CD4-positive, alpha-beta memory T cell (primary cell): ENCODE measurements around the gene SAT2. TPM values are rescaled to one million over a fixed set of nuclear protein-coding genes. Genes with fewer than 3 reads are reported as not detected.

Experiments used
- CTCF ChIA-PET: fragments of 350-600 bp; sonication (Branson Sonifier 250); formaldehyde crosslinking; loops from one replicate; lab custom pipeline; 2021; ENCODE audit warnings: inconsistent platforms; ENCODE audit not compliant: partially characterized antibody; lab: Charles Lee
- POLR2A ChIA-PET: fragments of 350-600 bp; sonication (Branson Sonifier 250); formaldehyde crosslinking; loops from one replicate; lab custom pipeline; 2021; ENCODE audit not compliant: partially characterized antibody; lab: Charles Lee
- DNase-seq, 5 donors: peaks; one replicate each; pipeline versions ENCODE4 v3.0.0 to v3.0.0-alpha.2; 2020 to 2022; ENCODE audit warnings: mixed read lengths in 1 of 5
- H3K27ac ChIP-seq: one replicate; pipeline ENCODE4 v1.7.0; 2013; ENCODE audit warnings: low read depth, low read length
- H3K27me3 ChIP-seq: 2 replicates; pipeline ENCODE4 v1.7.0; 2013; ENCODE audit warnings: mild to moderate bottlenecking, low read length, moderate library complexity; ENCODE audit not compliant: insufficient read depth
- H3K36me3 ChIP-seq: 2 replicates; pipeline ENCODE4 v1.7.0; 2013; ENCODE audit warnings: mild to moderate bottlenecking, low read length, moderate library complexity; ENCODE audit not compliant: insufficient read depth
- H3K4me1 ChIP-seq: 2 replicates; pipeline ENCODE4 v1.7.0; 2013; ENCODE audit warnings: mild to moderate bottlenecking, low read length, moderate library complexity; ENCODE audit not compliant: insufficient read depth
- H3K4me3 ChIP-seq, 2 donors: one replicate each; pipeline ENCODE4 v1.7.0; 2013; ENCODE audit warnings: low read length in 2 of 2, mild to moderate bottlenecking in 1 of 2
- H3K9me3 ChIP-seq, 2 donors: one replicate each; pipeline ENCODE4 v1.7.0; 2013; ENCODE audit warnings: low read length in 2 of 2, control low read depth in 1 of 2; ENCODE audit not compliant: control insufficient read depth in 1 of 2
- H3K27ac Mint-ChIP-seq, 7 donors: one replicate each; pipeline ENCODE4 v1.8.0; 2020 to 2021; ENCODE audit warnings: mixed read lengths in 7 of 7, mild to moderate bottlenecking in 6 of 7, inconsistent platforms in 3 of 7, moderate library complexity in 3 of 7
- H3K27me3 Mint-ChIP-seq, 2 donors: one replicate each; pipeline ENCODE4 v1.8.0; 2020 to 2021; ENCODE audit warnings: mixed read lengths in 2 of 2
- H3K36me3 Mint-ChIP-seq, 2 donors: one replicate each; pipeline ENCODE4 v1.8.0; 2020 to 2021; ENCODE audit warnings: mixed read lengths in 2 of 2, inconsistent platforms in 1 of 2, mild to moderate bottlenecking in 1 of 2
- H3K4me1 Mint-ChIP-seq, 4 donors: one replicate each; pipeline ENCODE4 v1.8.0; 2020 to 2021; ENCODE audit warnings: mixed read lengths in 4 of 4, mild to moderate bottlenecking in 1 of 4
- H3K4me3 Mint-ChIP-seq, 8 donors: one replicate each; pipeline ENCODE4 v1.8.0; 2020 to 2021; ENCODE audit warnings: mixed read lengths in 8 of 8, mild to moderate bottlenecking in 7 of 8, moderate library complexity in 6 of 8, inconsistent platforms in 3 of 8
- H3K9me3 Mint-ChIP-seq, 8 donors: one replicate each; pipeline ENCODE4 v1.8.0; 2020 to 2021; ENCODE audit warnings: mixed read lengths in 8 of 8, mild to moderate bottlenecking in 5 of 8, inconsistent platforms in 3 of 8, moderate library complexity in 1 of 8
- intact Hi-C: fragments of 100-400 bp; cut with micrococcal nuclease; formaldehyde crosslinking; loops from one replicate; pipeline ENCODE4 v1.15.1; 2023
- polyA plus RNA-seq, 2 donors: library from polyadenylated mRNA; unstranded; fragments of 300-500 nt; fragmentation: Illumina TruSeq; gene quantifications; one replicate each; pipeline ENCODE4 v1.2.3, GENCODE V29; 2021
- total RNA-seq, 2 experiments: library from RNA; stranded (reverse); gene quantifications; one replicate each; pipeline ENCODE4 v1.2.3, GENCODE V29; 2021

The SAT2 gene
- total and polyA plus RNA-seq, 4 experiments from 2014 or later, result 27.0 to 76.9 (median 58.3) TPM

DNA sequence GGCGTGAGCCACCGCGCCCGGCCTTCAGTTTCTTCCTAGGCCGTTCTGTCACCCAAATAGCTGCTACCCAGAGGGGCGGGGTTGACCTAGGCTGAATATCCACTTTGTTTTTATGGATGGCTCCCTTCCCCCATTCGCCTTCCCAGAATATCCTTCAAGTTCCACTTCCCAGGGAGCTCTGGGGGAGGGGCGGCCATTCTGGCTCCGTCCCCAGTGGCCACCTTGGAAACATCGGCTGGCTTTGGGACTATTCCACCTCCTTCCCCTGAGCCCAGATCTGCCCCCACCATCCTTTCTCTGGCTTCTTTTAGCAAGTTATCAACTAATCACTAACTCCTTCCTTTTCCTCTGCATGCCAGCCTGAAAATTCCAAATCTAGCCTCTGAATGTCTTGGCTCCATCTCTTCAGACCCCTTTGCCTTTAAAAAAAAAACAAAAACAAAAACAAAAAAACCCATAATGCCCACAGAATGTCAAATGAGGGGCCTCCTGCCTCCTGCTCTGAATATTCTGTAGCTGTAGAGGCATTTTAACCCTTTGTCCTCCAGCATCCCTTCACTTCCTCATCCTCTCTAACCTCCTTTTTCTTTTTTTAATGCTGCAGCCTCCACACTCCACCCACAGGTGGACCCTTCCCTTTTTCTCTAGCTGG, 29.5 kb upstream of the SAT2 start:
- intact Hi-C loops, result no loop called here
- H3K9me3 ChIP-seq, result no peaks in the 10 kb centered on the region
- no peak overlapping the region for H3K4me3 ChIP-seq
- no peak overlapping the region for H3K27ac ChIP-seq
- H3K27me3 ChIP-seq, result no peaks in the 10 kb centered on the region
- H3K36me3 Mint-ChIP-seq, result no peaks in the 10 kb centered on the region
- CTCF ChIA-PET, result no interaction called here
- no peaks in the 10 kb centered on the region for H3K9me3 Mint-ChIP-seq
- no peak overlapping the region for H3K4me3 Mint-ChIP-seq
- DNase-seq, result no peak
- no peaks in the 10 kb centered on the region for H3K36me3 ChIP-seq
- H3K4me1 Mint-ChIP-seq, result peaks cover 0 to 2% (median 0%) of the 10 kb centered on the region in 4 donors
- H3K4me1 ChIP-seq, result no peaks in the 10 kb centered on the region
- POLR2A ChIA-PET, result no interaction called here
- peaks cover 0 to 6% of the 10 kb centered on the region in 2 donors for H3K27me3 Mint-ChIP-seq
- peak overlapping the region in 1 of 7 donors; percentile 38 for H3K27ac Mint-ChIP-seq

DNA sequence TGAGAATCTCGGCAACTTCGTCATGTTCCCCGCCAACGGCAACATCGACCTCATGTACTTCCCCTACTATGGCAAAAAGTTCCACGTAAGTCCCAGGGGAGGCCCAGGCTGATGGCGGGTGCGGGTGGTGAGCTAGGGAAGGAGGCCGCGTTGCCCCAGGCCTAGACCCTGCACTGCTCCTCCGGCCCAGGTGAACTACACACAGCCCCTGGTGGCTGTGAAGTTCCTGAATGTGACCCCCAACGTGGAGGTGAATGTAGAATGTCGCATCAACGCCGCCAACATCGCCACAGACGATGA, 27.9 kb upstream of the SAT2 start:
- H3K36me3 ChIP-seq, result no peaks in the 10 kb centered on the region
- ChIA-PET CTCF (no interaction called here), POLR2A (no interaction called here)
- Mint-ChIP-seq H3K9me3 (peaks cover 0 to 1% (median 0%) of the 10 kb centered on the region in 8 donors), H3K4me1 (peaks cover 2 to 8% (median 7%) of the 10 kb centered on the region in 4 donors), H3K4me3 (no peak overlapping the region), H3K27me3 (peaks cover 5 to 14% of the 10 kb centered on the region in 2 donors), H3K36me3 (no peaks in the 10 kb centered on the region), H3K27ac (no peak overlapping the region)
- peaks cover 6% of the 10 kb centered on the region for H3K27me3 ChIP-seq
- H3K4me3 ChIP-seq, result no peak overlapping the region
- H3K9me3 ChIP-seq, result no peaks in the 10 kb centered on the region
- H3K27ac ChIP-seq, result no peak overlapping the region
- peaks cover 12% of the 10 kb centered on the region for H3K4me1 ChIP-seq
- intact Hi-C loops, result no loop called here
- DNase-seq, result no peak

GRCh38 chr17:7654832-7655540, 27.4 kb upstream of the SAT2 start:
- peaks cover 0 to 4% (median 0%) of the 10 kb centered on the region in 8 donors for H3K9me3 Mint-ChIP-seq
- H3K27me3 Mint-ChIP-seq, result peaks cover 9 to 18% of the 10 kb centered on the region in 2 donors
- H3K27ac ChIP-seq, result no peak overlapping the region
- no peaks in the 10 kb centered on the region for H3K9me3 ChIP-seq
- peaks cover 11% of the 10 kb centered on the region for H3K27me3 ChIP-seq
- CTCF ChIA-PET, result interaction anchor here (1.2 kb wide), 1 partner anchor 23 kb away, joined by 4 read pairs; no protein-coding TSS in a partner anchor
- H3K4me3 ChIP-seq, result no peak overlapping the region
- H3K4me3 Mint-ChIP-seq, result peak overlapping the region in 1 of 8 donors; percentile 16
- POLR2A ChIA-PET, result no interaction called here
- H3K4me1 Mint-ChIP-seq, result peaks cover 7 to 13% (median 11%) of the 10 kb centered on the region in 4 donors
- no peak overlapping the region for H3K27ac Mint-ChIP-seq
- intact Hi-C loops, result no loop called here
- no peak for DNase-seq
- H3K4me1 ChIP-seq, result peaks cover 17% of the 10 kb centered on the region
- H3K36me3 Mint-ChIP-seq, result no peaks in the 10 kb centered on the region
- H3K36me3 ChIP-seq, result no peaks in the 10 kb centered on the region

DNA sequence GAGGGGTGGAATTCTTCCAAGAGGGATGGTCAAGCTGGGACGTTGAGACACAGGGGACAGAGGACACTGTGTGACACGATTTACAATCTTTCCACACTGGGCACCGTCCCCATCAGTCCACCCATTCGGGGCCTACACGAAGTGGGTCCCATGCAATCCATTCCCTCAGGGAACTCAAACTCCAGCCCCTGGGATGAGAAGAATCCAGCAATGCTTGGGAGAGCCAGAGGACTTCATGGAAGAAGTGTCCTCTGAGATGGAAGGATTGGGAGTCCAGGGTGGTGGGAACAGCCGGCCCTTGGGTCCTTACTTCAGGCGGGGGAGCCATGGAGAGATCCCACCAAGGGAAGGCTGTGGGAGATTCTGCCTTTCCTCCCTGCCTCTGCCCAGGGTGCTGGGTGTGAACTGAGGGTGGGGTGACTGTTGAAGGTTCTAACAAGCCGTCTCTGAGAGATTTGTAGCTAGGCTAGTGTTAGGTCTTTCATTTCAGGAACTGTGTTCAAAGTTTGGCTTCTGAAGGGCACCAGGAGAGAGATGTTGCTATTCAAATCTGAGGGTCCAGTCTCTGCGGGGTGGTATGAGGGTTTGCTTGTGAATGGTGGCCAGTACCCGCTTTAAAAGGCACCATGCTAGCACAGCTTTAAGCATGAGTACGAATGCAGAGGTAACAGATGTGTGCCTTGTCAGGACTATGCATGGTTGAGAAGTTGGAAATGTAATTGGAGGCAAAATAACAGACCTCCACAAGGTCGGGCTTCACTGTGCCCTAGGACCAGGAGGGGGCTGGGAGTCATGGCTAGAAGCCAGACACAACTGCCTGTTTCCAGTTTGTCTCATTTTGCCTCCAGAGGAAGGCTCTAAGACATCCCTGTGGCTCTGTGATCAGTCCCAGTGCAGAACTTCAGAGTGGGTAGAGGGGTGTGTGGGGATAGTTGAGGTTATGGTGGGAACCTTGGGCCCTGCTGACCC, 25.1 kb upstream of the SAT2 start:
- Mint-ChIP-seq H3K4me1 (peaks cover 10 to 16% (median 13%) of the 10 kb centered on the region in 4 donors), H3K4me3 (peak overlapping the region in 7 of 8 donors; percentile 33 to 73 (median 63)), H3K27me3 (peaks cover 12 to 25% of the 10 kb centered on the region in 2 donors), H3K27ac (peak overlapping the region in 1 of 7 donors; percentile 3), H3K9me3 (peaks cover 0 to 4% (median 0%) of the 10 kb centered on the region in 8 donors), H3K36me3 (no peaks in the 10 kb centered on the region)
- peaks cover 20% of the 10 kb centered on the region for H3K4me1 ChIP-seq
- CTCF ChIA-PET, result interaction anchor here (2.5 kb wide), 1 partner anchor 39 kb away, joined by 6 read pairs; the partner anchor contains the start of gene FXR2
- H3K27me3 ChIP-seq, result peaks cover 13% of the 10 kb centered on the region
- no peaks in the 10 kb centered on the region for H3K36me3 ChIP-seq
- no peak overlapping the region for H3K4me3 ChIP-seq
- intact Hi-C loops, result no loop called here
- no peak overlapping the region for H3K27ac ChIP-seq
- DNase-seq, result no peak
- POLR2A ChIA-PET, result interaction anchor here (2.6 kb wide), 1 partner anchor 34 kb away, joined by 55 read pairs; the partner anchor contains the start of genes TP53 and WRAP53
- H3K9me3 ChIP-seq, result no peaks in the 10 kb centered on the region

DNA sequence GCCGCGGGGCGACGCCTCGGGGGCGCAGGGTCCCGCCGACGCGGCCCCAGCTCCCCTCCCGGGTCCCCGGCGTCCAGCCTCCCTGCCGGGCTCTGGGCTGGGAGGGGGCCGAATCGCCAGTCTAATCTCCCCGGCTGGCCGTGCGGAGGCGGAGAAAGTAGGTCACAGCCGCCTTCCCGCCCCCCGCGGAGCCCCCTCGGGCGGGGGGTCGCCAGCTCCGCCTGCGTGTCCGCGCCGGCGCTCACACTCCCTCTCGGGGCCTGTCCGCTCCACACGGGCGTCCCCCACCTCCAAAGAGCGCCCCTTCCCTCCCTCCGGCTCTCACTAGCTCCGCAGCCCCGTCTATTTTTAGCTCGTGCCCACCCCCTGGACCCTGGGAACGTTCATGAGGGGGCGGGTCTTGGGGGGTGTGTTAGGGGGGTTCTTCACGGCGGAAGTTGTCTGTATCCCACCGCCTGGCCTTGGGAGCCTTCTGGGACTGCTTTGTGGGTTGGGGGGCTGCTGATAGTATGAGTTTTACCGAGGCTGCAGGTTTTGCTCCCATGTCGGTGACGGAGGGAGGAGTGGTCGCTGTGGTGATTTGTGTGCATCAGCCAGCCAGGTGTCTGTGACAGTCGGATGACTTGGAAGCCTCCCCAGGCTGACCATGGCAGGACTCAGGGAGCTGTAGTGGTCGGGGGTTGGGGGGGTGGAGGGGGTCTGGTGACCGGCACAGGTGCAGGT, 24.2 kb upstream of the SAT2 start:
- Mint-ChIP-seq H3K27me3 (peaks cover 12 to 25% of the 10 kb centered on the region in 2 donors), H3K4me3 (peak overlapping the region in 7 of 8 donors; percentile 42 to 73 (median 63)), H3K27ac (no peak overlapping the region), H3K36me3 (no peaks in the 10 kb centered on the region), H3K9me3 (peaks cover 0 to 4% (median 0%) of the 10 kb centered on the region in 8 donors), H3K4me1 (peaks cover 10 to 16% (median 13%) of the 10 kb centered on the region in 4 donors)
- no peaks in the 10 kb centered on the region for H3K36me3 ChIP-seq
- no peak for DNase-seq
- intact Hi-C loops, result no loop called here
- H3K4me3 ChIP-seq, result no peak overlapping the region
- H3K9me3 ChIP-seq, result no peaks in the 10 kb centered on the region
- no peak overlapping the region for H3K27ac ChIP-seq
- CTCF ChIA-PET, result interaction anchor here (0.7 to 2.5 kb wide), 6 partner anchors 19 to 67 kb away, joined by 3 to 6 read pairs (median 4); partner anchors contain the start of genes FXR2, TP53 and WRAP53
- POLR2A ChIA-PET, result interaction anchor here (0.7 to 2.6 kb wide), 4 partner anchors 24 to 91 kb away, joined by 3 to 55 read pairs (median 10); partner anchors contain the start of genes FXR2, SAT2, TP53 and WRAP53
- H3K27me3 ChIP-seq, result peaks cover 13% of the 10 kb centered on the region
- peaks cover 20% of the 10 kb centered on the region for H3K4me1 ChIP-seq

GRCh38 chr17:7651097-7651664, 23.6 kb upstream of the SAT2 start:
- intact Hi-C loops, result no loop called here
- Mint-ChIP-seq H3K27me3 (peaks cover 15 to 28% of the 10 kb centered on the region in 2 donors), H3K4me1 (peaks cover 10 to 16% (median 13%) of the 10 kb centered on the region in 4 donors), H3K4me3 (peak overlapping the region; percentile 78 to 86 (median 84)), H3K36me3 (no peaks in the 10 kb centered on the region), H3K27ac (peak overlapping the region in 5 of 7 donors; percentile 41 to 92 (median 49)), H3K9me3 (peaks cover 0 to 4% (median 0%) of the 10 kb centered on the region in 8 donors)
- ChIA-PET POLR2A (interaction anchor here (0.7 to 2.6 kb wide), 5 partner anchors 23 to 417 kb away, joined by 3 to 55 read pairs (median 9); partner anchors contain the start of genes DVL2, FXR2, SAT2 and TP53), CTCF (interaction anchor here (0.7 to 2.5 kb wide), 8 partner anchors 8 to 66 kb away, joined by 3 to 6 read pairs (median 4); partner anchors contain the start of genes FXR2, TP53 and WRAP53)
- peaks cover 20% of the 10 kb centered on the region for H3K4me1 ChIP-seq
- no peaks in the 10 kb centered on the region for H3K9me3 ChIP-seq
- no peak overlapping the region for H3K27ac ChIP-seq
- H3K36me3 ChIP-seq, result no peaks in the 10 kb centered on the region
- H3K4me3 ChIP-seq, result peak overlapping the region; percentile 29 to 46
- DNase-seq, result no peak
- peaks cover 13% of the 10 kb centered on the region for H3K27me3 ChIP-seq
